Trophoblast cell (in vitro differentiated cells and primary cell): Measurements from ENCODE around the gene ASPRV1.

Source experiments
- DNase-seq, 2 donors: peaks; one replicate each; pipeline ENCODE4 v3.0.0-alpha.2; 2016
- H2AFZ ChIP-seq: 2 replicates; pipeline ENCODE4 v1.6.1; 2013; ENCODE audit warnings: low read length, moderate library complexity, mild to moderate bottlenecking; ENCODE audit not compliant: insufficient read depth, poor library complexity
- H2AK5ac ChIP-seq: 2 replicates; pipeline ENCODE4 v1.6.1; 2013; ENCODE audit warnings: mild to moderate bottlenecking, low read length
- H2BK120ac ChIP-seq: 2 replicates; pipeline ENCODE4 v1.6.1; 2013; ENCODE audit warnings: low read length, mild to moderate bottlenecking, moderate library complexity; ENCODE audit not compliant: insufficient read depth, poor library complexity
- H2BK12ac ChIP-seq: 2 replicates; pipeline ENCODE4 v1.6.1; 2013; ENCODE audit warnings: mild to moderate bottlenecking, low read length, moderate library complexity
- H2BK5ac ChIP-seq: 2 replicates; pipeline ENCODE4 v1.6.1; 2013; ENCODE audit warnings: low read length, low read depth, moderate library complexity, mild to moderate bottlenecking; ENCODE audit not compliant: poor library complexity
- H3K14ac ChIP-seq: 2 replicates; pipeline ENCODE4 v1.6.1; 2013; ENCODE audit warnings: mild to moderate bottlenecking, low read length
- H3K18ac ChIP-seq: 2 replicates; pipeline ENCODE4 v1.6.1; 2013; ENCODE audit warnings: mild to moderate bottlenecking, low read length
- H3K23ac ChIP-seq: 2 replicates; pipeline ENCODE4 v1.6.1; 2013; ENCODE audit warnings: low read length
- H3K27ac ChIP-seq: 2 replicates; pipeline ENCODE4 v1.5.1; 2013; ENCODE audit warnings: low read depth, mild to moderate bottlenecking, inconsistent platforms, low read length, moderate library complexity
- H3K27me3 ChIP-seq: 2 replicates; pipeline ENCODE4 v1.6.1; 2013; ENCODE audit warnings: inconsistent platforms, mild to moderate bottlenecking, low read length, moderate library complexity; ENCODE audit not compliant: insufficient read depth
- H3K36me3 ChIP-seq, 2 experiments: 1 replicate in 1 of 2; 2 replicates in 1 of 2; pipeline ENCODE4 v1.6.1; 2013; ENCODE audit warnings: low read length in 2 of 2, mild to moderate bottlenecking in 2 of 2, moderate library complexity in 1 of 2; ENCODE audit not compliant: insufficient read depth in 2 of 2, control insufficient read depth in 1 of 2
- H3K4ac ChIP-seq: 2 replicates; pipeline ENCODE4 v1.6.1; 2013; ENCODE audit warnings: low read depth, mild to moderate bottlenecking, low read length, moderate library complexity
- H3K4me1 ChIP-seq, 2 experiments: 1 replicate in 1 of 2; 2 replicates in 1 of 2; pipeline ENCODE4 v1.6.1; 2013; ENCODE audit warnings: low read length in 2 of 2, mild to moderate bottlenecking in 2 of 2, moderate library complexity in 1 of 2; ENCODE audit not compliant: insufficient read depth in 2 of 2, control insufficient read depth in 1 of 2
- H3K4me2 ChIP-seq: 2 replicates; pipeline ENCODE4 v1.6.1; 2013; ENCODE audit warnings: inconsistent platforms, mild to moderate bottlenecking, low read length, moderate library complexity
- H3K4me3 ChIP-seq: 2 replicates; pipeline ENCODE4 v1.5.1; 2013; ENCODE audit warnings: mild to moderate bottlenecking, low read depth, low read length, inconsistent platforms
- H3K79me1 ChIP-seq: one replicate; pipeline ENCODE4 v1.6.1; 2013; ENCODE audit warnings: low read length
- H3K79me2 ChIP-seq: 2 replicates; pipeline ENCODE4 v1.6.1; 2013; ENCODE audit warnings: low read length, mild to moderate bottlenecking; ENCODE audit not compliant: control insufficient read depth, insufficient read depth, poor library complexity
- H3K9ac ChIP-seq: 2 replicates; pipeline ENCODE4 v1.6.1; 2013; ENCODE audit warnings: mild to moderate bottlenecking, low read length
- H3K9me3 ChIP-seq: 2 replicates; pipeline ENCODE4 v1.6.1; 2013; ENCODE audit warnings: low read depth, mild to moderate bottlenecking, control low read depth, inconsistent platforms, low read length; ENCODE audit not compliant: insufficient read depth
- H4K12ac ChIP-seq: 2 replicates; pipeline ENCODE4 v1.6.1; 2013; ENCODE audit warnings: low read depth, mild to moderate bottlenecking, low read length, moderate library complexity
- H4K8ac ChIP-seq: 2 replicates; pipeline ENCODE4 v1.6.1; 2013; ENCODE audit warnings: low read depth, mild to moderate bottlenecking, low read length, moderate library complexity
- H4K91ac ChIP-seq: one replicate; pipeline ENCODE4 v1.6.1; 2013; ENCODE audit warnings: low read depth, mild to moderate bottlenecking, low read length, moderate library complexity
- WGBS: extraction: QIAGEN DNeasy Blood & Tissue Kit; methylation state at CpG from one replicate; pipeline ENCODE4 v1.1.7; 2013; ENCODE audit warnings: missing lambda C conversion rate; ENCODE audit not compliant: insufficient read length, insufficient coverage; ENCODE audit errors: extremely low coverage; 5-methylcytosine and 5-hydroxymethylcytosine counted together

ASPRV1 gene

DNA sequence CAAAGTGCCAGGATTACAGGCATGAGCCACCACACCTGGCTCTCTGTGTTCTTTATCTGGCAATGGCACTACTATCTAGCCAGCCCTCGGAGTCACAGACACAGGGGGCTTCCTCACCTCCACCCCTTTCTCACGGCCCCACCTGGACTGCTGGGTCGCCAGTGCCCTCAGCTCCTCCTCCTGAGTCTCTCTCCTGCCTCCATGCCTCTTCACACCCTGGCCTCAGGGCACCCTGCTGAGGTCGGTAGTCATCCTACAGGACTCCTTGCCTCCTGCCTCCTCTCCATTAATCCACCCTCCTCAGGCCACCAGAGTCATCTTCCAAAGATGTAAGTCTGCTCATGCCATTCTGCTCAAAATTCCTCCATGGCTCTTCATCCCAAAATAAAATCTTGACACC lies 8.6 kb upstream of the ASPRV1 start:
- Histone ChIP-seq H2BK12ac (no peak overlapping the region), H4K91ac (no peak overlapping the region), H4K12ac (no peak overlapping the region), H2AFZ (no peak overlapping the region), H3K23ac (no peak overlapping the region), H3K14ac (no peak overlapping the region), H2AK5ac (no peak overlapping the region), H3K9me3 (peaks cover 3% of the 10 kb centered on the region), H3K9ac (no peak overlapping the region), H3K4ac (no peak overlapping the region), H3K79me2 (peaks cover 2% of the 10 kb centered on the region), H3K79me1 (peaks cover 2% of the 10 kb centered on the region), H2BK5ac (no peak overlapping the region), H3K36me3 (no peaks in the 10 kb centered on the region), H3K18ac (no peak overlapping the region), H3K27ac (no peak overlapping the region), H3K27me3 (no peaks in the 10 kb centered on the region), H3K4me3 (no peak overlapping the region), H3K4me1 (peaks cover 7% of the 10 kb centered on the region in 2 experiments), H4K8ac (no peak overlapping the region), H2BK120ac (no peak overlapping the region), H3K4me2 (no peak overlapping the region)
- no CpG with 5 or more reads among the region's 4 CpGs for WGBS
- peak; percentile 91 to 92 for DNase-seq

DNA sequence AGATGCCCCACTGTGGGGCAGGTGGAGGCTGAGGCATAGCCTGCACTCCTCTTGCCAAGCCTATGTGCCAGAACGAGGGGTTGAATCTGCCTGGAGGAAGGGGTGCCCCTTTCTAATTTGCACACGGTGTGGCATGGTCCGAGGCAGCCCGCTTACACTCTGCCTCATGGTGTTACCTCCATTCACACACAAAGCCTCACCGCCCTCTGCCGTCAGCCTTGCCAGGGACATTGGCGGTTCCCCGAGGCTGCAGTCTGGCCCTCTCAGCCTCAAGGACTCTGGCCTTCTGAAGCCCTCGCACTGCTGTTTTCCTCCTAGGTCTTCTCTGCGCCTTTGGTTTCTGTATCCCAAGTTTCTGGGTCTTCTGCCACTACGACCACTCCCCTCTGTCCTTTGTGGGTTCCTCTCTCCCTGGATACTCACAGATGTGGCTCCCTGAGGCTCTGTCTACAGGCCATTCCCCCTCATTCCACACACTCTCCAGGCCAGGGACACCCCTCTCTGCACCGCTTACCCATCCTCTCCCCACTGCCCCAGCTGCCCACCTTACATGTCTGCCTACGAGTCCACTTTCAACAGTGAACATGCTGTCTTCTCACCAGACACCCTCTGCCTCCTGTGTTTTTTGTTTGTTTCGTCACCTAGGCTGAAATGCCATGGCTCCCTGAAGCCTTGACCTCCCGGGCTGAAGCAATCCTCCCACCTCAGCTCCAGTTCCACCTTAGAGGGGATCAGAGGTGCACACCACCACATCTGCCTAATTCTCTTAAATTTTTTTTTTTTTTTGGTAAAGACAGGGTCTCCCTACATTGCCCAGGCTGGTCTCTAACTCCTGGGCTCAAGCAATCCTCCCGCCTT lies 7.9 kb upstream of the ASPRV1 start:
- no peak overlapping the region for H2AFZ ChIP-seq
- no peaks in the 10 kb centered on the region for H3K27me3 ChIP-seq
- no peak overlapping the region for H2BK120ac ChIP-seq
- H3K4me1 ChIP-seq: peaks cover 7% of the 10 kb centered on the region in 2 experiments
- DNase-seq: peak in 1 of 2 donors; percentile 68
- WGBS: no CpG with 5 or more reads among the region's 16 CpGs
- no peak overlapping the region for H4K8ac ChIP-seq
- no peak overlapping the region for H2BK12ac ChIP-seq
- H2BK5ac ChIP-seq: no peak overlapping the region
- H4K91ac ChIP-seq: no peak overlapping the region
- peaks cover 2% of the 10 kb centered on the region for H3K79me1 ChIP-seq
- no peak overlapping the region for H3K18ac ChIP-seq
- no peak overlapping the region for H2AK5ac ChIP-seq
- no peak overlapping the region for H3K4me3 ChIP-seq
- H4K12ac ChIP-seq: no peak overlapping the region
- H3K4me2 ChIP-seq: no peak overlapping the region
- no peaks in the 10 kb centered on the region for H3K36me3 ChIP-seq
- no peak overlapping the region for H3K27ac ChIP-seq
- no peak overlapping the region for H3K4ac ChIP-seq
- no peak overlapping the region for H3K9ac ChIP-seq
- no peak overlapping the region for H3K23ac ChIP-seq
- H3K79me2 ChIP-seq: no peaks in the 10 kb centered on the region
- H3K14ac ChIP-seq: no peak overlapping the region
- peaks cover 3% of the 10 kb centered on the region for H3K9me3 ChIP-seq

DNA sequence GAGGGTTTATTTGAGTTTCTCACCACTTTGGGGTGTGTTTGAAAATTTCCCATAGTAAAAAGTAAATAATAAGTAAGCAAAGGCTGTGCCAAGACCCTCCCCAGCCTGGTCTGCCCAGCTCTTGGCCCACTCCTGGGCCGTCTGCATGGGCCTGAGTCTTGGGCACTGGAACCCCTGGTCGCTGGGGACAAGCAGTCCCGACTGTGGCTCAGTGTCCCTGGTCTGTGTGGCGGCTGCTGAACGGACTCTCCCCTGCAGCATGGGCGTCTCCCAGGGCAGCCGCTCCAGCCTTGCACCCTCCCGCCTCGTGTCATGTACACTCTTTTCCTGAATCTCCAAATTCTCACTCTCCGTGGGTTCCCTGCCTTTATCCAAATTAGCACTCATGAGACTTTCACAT lies 7.2 kb upstream of the ASPRV1 start:
- H3K4ac ChIP-seq: no peak overlapping the region
- H2AK5ac ChIP-seq: no peak overlapping the region
- H3K9ac ChIP-seq: no peak overlapping the region
- H3K14ac ChIP-seq: no peak overlapping the region
- no CpG with 5 or more reads among the region's 10 CpGs for WGBS
- H4K8ac ChIP-seq: no peak overlapping the region
- no peak overlapping the region for H2BK5ac ChIP-seq
- peaks cover 2% of the 10 kb centered on the region for H3K79me1 ChIP-seq
- H3K36me3 ChIP-seq: no peaks in the 10 kb centered on the region
- no peak overlapping the region for H3K18ac ChIP-seq
- H3K79me2 ChIP-seq: no peaks in the 10 kb centered on the region
- H4K91ac ChIP-seq: no peak overlapping the region
- H3K4me2 ChIP-seq: no peak overlapping the region
- H3K4me3 ChIP-seq: no peak overlapping the region
- H4K12ac ChIP-seq: no peak overlapping the region
- peaks cover 3% of the 10 kb centered on the region for H3K9me3 ChIP-seq
- H2BK12ac ChIP-seq: no peak overlapping the region
- H2AFZ ChIP-seq: no peak overlapping the region
- peaks cover 7% of the 10 kb centered on the region in 2 experiments for H3K4me1 ChIP-seq
- no peak overlapping the region for H3K23ac ChIP-seq
- no peak overlapping the region for H2BK120ac ChIP-seq
- no peak overlapping the region for H3K27ac ChIP-seq
- H3K27me3 ChIP-seq: no peaks in the 10 kb centered on the region
- no peak for DNase-seq

DNA sequence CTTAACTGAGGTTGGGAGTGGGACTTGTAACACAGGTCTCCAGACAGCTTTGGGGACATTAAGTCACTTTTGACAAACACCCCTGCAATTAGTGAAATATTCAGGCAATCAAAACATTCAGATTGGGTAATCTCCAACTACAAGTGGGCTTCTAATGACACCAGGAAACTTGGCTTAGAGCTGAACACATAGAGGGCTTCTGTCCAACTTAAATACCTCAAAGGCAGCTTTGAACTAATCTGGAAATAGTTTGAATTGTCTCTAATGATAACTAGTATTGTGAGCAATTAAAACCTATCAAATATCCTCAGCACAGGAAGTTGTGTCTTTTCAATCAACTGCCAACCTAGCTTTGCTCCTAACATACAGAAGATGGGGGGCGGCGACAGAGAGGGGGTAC lies 5.1 kb upstream of the ASPRV1 start:
- H3K23ac ChIP-seq: no peak overlapping the region
- H3K27ac ChIP-seq: no peak overlapping the region
- no peak overlapping the region for H3K4ac ChIP-seq
- no peaks in the 10 kb centered on the region for H3K36me3 ChIP-seq
- peak in 1 of 2 donors; percentile 58 for DNase-seq
- no peak overlapping the region for H4K8ac ChIP-seq
- H3K14ac ChIP-seq: no peak overlapping the region
- H2BK12ac ChIP-seq: no peak overlapping the region
- H3K4me1 ChIP-seq: peaks cover 7% of the 10 kb centered on the region in 2 experiments
- no peak overlapping the region for H2AK5ac ChIP-seq
- H3K18ac ChIP-seq: no peak overlapping the region
- H3K27me3 ChIP-seq: no peaks in the 10 kb centered on the region
- no peak overlapping the region for H3K4me3 ChIP-seq
- H2BK5ac ChIP-seq: no peak overlapping the region
- no peak overlapping the region for H4K91ac ChIP-seq
- H2BK120ac ChIP-seq: no peak overlapping the region
- no peaks in the 10 kb centered on the region for H3K79me2 ChIP-seq
- H3K9ac ChIP-seq: no peak overlapping the region
- peaks cover 2% of the 10 kb centered on the region for H3K79me1 ChIP-seq
- no peak overlapping the region for H2AFZ ChIP-seq
- peaks cover 3% of the 10 kb centered on the region for H3K9me3 ChIP-seq
- WGBS: no CpG with 5 or more reads among the region's 2 CpGs
- H4K12ac ChIP-seq: no peak overlapping the region
- no peak overlapping the region for H3K4me2 ChIP-seq
